ENCODE data around the gene CTRL.

CTRL gene

GRCh38 chr16:67930678-67931211 lies 917 bp downstream of the CTRL start:
- TF ChIP-seq TEAD4 (IDR thresholded peaks at IDR 0.05) (no peak), ZBTB7A (IDR thresholded peaks at IDR 0.05; ENCODE audit: low read depth) (no peak), TCF12 (IDR thresholded peaks at IDR 0.05; ENCODE audit: low read depth) (no peak), CREB1 (IDR thresholded peaks at IDR 0.05; ENCODE audit: low read depth) (no peak), NFIC (IDR thresholded peaks at IDR 0.05) (no peak), EP300 (IDR thresholded peaks at IDR 0.05; ENCODE audit: borderline replicate concordance) (no peak), REST (IDR thresholded peaks at IDR 0.05; ENCODE audit: low read depth) (no peak), TAF1 (IDR thresholded peaks at IDR 0.05; ENCODE audit: low read depth) (no peak), RAD21 (IDR thresholded peaks at IDR 0.05; ENCODE audit: low read depth) (no peak), EGR1 (IDR thresholded peaks at IDR 0.05) (no peak), FOXM1 (IDR thresholded peaks at IDR 0.05; ENCODE audit: borderline replicate concordance, low read depth) (no peak)
- TF ChIP-seq, protein P1, sequence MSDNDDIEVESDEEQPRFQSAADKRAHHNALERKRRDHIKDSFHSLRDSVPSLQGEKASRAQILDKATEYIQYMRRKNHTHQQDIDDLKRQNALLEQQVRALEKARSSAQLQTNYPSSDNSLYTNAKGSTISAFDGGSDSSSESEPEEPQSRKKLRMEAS (IDR thresholded peaks at IDR 0.05), result no peak

DNA sequence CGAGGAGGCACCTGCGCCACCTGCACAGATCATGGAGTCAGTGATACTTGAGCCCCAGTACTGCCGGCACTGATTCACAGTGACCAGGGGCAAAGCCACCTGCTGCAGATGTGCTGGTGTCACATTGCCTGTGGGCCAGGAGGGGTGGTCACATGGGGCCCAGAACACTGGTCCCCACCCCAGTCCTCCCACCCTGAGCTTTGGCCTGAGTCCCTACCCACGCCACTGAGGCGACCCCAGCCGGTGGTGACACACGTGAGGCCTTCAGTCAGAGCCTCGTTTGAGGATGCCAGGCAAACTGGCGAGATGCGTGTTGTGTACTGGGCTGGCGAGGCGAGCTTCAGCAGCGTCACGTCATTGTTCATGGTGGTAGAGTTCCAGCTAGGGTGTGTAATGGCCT lies 1.5 kb downstream of the CTRL start:
- TF ChIP-seq TCF12 (IDR thresholded peaks at IDR 0.05; ENCODE audit: low read depth) (no peak), FOXM1 (IDR thresholded peaks at IDR 0.05; ENCODE audit: borderline replicate concordance, low read depth) (no peak), NFIC (IDR thresholded peaks at IDR 0.05) (no peak), ZBTB7A (IDR thresholded peaks at IDR 0.05; ENCODE audit: low read depth) (no peak), CREB1 (IDR thresholded peaks at IDR 0.05; ENCODE audit: low read depth) (no peak)
- TF ChIP-seq, protein P1 (IDR thresholded peaks at IDR 0.05), result no peak

DNA sequence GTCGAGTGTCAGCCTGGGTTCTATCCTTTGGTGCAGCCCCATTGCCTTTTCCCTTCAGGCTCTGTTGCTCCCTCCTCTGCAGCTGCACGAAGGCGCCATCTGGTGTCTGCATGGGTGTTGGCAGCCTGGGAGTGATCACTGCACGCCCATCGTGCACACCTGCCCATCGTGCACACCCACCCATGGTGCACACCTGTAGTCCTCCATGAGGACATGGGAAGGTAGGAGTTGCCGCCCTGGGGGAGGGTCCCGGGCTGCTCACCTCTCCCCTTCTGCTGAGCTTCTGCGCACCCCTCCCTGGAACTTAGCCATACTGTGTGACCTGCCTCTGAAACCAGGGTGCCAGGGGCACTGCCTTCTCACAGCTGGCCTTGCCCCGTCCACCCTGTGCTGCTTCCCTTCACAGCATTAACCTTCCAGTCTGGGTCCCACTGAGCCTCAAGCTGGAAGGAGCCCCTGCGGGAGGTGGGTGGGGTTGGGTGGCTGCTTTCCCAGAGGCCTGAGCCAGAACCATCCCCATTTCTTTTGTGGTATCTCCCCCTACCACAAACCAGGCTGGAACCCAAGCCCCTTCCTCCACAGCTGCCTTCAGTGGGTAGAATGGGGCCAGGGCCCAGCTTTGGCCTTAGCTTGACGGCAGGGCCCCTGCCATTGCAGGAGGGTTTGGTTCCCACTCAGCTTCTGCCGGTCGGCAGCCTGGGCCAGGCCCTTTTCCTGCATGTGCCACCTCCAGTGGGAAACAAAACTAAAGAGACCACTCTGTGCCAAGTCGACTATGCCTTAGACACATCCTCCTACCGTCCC lies 2.9 kb downstream of the CTRL start:
- TF ChIP-seq TEAD4 (IDR thresholded peaks at IDR 0.05), result no peak
- no peak for TF ChIP-seq FOXM1 (IDR thresholded peaks at IDR 0.05; ENCODE audit: borderline replicate concordance, low read depth)
- no peak for TF ChIP-seq NFIC (IDR thresholded peaks at IDR 0.05)
- TF ChIP-seq, protein P1 (IDR thresholded peaks at IDR 0.05), result peak; percentile 34; the same call in 1 of the 2 replicates
- TF ChIP-seq EGR1 (IDR thresholded peaks at IDR 0.05), result no peak
- no peak for TF ChIP-seq REST (IDR thresholded peaks at IDR 0.05; ENCODE audit: low read depth)
- no peak for TF ChIP-seq CREB1 (IDR thresholded peaks at IDR 0.05; ENCODE audit: low read depth)
- TF ChIP-seq EP300 (IDR thresholded peaks at IDR 0.05; ENCODE audit: borderline replicate concordance), result no peak
- no peak for TF ChIP-seq ZBTB7A (IDR thresholded peaks at IDR 0.05; ENCODE audit: low read depth)
- peak; percentile 92 for TF ChIP-seq RAD21 (IDR thresholded peaks at IDR 0.05; ENCODE audit: low read depth)
- no peak for TF ChIP-seq CEBPB (IDR thresholded peaks at IDR 0.05)
- TF ChIP-seq, protein P2, sequence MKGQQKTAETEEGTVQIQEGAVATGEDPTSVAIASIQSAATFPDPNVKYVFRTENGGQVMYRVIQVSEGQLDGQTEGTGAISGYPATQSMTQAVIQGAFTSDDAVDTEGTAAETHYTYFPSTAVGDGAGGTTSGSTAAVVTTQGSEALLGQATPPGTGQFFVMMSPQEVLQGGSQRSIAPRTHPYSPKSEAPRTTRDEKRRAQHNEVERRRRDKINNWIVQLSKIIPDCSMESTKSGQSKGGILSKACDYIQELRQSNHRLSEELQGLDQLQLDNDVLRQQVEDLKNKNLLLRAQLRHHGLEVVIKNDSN (IDR thresholded peaks at IDR 0.05), result no peak
- TF ChIP-seq TAF1 (IDR thresholded peaks at IDR 0.05; ENCODE audit: low read depth), result no peak
- no peak for TF ChIP-seq YY1 (IDR thresholded peaks at IDR 0.05; ENCODE audit: low read depth)

DNA sequence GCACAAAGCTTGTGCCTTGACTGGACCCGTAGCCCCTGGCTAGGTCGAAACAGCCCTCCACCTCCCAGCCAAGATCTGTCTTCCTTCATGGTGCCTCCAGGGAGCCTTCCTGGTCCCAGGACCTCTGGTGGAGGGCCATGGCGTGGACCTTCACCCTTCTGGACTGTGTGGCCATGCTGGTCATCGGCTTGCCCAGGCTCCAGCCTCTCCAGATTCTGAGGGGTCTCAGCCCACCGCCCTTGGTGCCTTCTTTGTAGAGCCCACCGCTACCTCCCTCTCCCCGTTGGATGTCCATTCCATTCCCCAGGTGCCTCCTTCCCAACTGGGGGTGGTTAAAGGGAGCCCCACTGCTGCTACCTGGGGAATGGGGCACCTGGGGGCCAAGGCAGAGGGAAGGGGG lies 3.5 kb downstream of the CTRL start:
- TF ChIP-seq NFIC (IDR thresholded peaks at IDR 0.05) (no peak), EGR1 (IDR thresholded peaks at IDR 0.05) (no peak), CREB1 (IDR thresholded peaks at IDR 0.05; ENCODE audit: low read depth) (no peak), YY1 (IDR thresholded peaks at IDR 0.05; ENCODE audit: low read depth) (no peak), EP300 (IDR thresholded peaks at IDR 0.05; ENCODE audit: borderline replicate concordance) (no peak), RAD21 (IDR thresholded peaks at IDR 0.05; ENCODE audit: low read depth) (no peak), REST (IDR thresholded peaks at IDR 0.05; ENCODE audit: low read depth) (no peak)
- TF ChIP-seq, protein P2 (IDR thresholded peaks at IDR 0.05), result no peak
